Stimulated activated CD8-positive, alpha-beta memory T cell treated with anti-CD3 and anti-CD28 coated beads, Interleukin-4, amount 100 ng/mL, for 1 hour (primary cell): Measurements from ENCODE around the gene DNAJC1.
A peak's percentile ranks its signal among the peaks of the same experiment; 100 is the strongest.

Source experiments
- DNase-seq, 2 donors: peaks; one replicate each; pipeline ENCODE4 v3.0.0-alpha.2; 2020; ENCODE audit warnings: low read depth in 2 of 2, low spot score in 1 of 2

DNAJC1 gene

DNA sequence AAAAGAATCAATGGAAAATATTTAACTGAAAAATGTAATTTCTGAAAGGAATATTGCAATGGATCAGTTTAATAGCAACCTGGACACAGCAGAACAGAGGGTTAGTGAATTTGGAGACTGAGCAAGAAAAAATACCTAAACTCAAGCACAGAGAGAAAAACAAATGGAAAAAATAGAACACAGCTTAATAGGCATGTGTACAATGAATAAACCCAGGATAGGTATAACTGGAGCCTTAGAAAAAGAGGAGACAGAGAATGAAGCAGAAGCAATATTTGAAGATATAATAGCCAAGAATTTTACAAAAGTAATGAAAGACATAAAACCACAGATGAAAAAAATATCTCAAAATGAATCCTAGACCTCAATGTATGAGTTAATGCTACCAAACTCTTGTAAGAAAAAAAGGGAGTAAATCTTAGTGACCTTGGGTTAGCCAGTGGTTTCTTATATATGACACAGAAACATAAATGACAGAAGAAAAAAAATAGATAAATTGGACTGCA, 2.9 kb upstream of the DNAJC1 start:
- no peak for DNase-seq

DNA sequence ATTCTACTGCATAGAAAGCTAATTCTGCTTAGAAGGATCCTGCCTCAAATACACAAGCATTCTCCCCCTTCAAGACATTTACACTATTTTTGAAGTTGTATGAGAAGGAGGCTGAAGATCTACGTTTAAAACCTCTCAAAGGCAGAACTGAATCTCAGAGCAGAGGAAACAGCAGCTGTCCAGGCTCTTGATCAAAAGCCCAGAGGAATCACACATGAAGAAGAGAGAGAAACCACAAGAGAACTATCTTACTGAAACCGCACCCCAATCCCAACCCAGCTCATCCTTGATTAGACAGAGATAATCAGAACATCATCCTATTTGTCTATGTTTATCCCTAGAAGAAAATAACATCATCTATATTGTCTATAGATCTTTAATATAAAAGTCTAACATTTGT, 2.2 kb upstream of the DNAJC1 start:
- no peak for DNase-seq

DNA sequence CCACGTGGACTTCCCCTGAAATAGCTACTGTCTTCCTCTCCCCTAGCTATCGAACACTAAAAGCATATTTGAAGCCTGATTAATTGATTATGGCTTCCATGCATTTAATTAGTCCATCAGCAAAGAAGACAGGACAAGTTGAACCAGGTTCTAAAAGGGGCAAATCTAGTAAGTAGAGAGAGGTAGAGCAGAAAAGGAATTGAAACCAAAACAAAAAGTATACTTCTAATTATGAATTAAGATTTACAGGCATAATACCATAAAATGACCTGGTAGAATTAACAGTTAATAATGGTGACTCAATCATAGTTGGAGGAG, 393 bp upstream of the DNAJC1 start:
- DNase-seq, result no peak

DNA sequence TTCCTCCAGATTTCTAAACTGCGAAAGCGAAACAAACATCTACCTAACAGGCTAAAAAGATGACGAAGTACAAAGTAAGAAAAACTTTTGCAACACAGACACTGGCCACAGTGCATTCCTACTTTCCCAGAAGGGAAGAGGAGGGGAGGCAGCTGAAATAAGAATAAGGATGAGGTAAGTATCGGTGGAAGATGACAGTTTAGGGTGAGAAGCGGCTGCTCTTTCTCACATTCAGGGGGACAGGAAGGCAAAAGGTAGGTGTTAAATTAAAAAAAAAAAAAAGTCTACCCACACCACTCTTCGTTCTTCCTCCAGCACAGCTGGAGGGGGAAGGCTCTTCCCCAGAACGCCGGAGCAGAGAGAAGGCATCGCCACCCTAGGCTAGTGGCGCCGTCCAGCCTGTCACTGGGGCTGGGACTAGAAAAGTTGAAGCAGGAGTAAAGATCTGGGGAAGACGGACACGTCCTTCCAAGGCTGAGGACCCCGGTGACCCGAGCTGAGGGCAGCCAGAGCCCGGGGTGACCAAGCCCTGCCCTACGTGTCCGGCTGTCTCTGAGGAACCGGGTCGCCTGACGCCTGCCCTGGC, 846 bp downstream of the DNAJC1 start:
- DNase-seq, result no peak

DNA sequence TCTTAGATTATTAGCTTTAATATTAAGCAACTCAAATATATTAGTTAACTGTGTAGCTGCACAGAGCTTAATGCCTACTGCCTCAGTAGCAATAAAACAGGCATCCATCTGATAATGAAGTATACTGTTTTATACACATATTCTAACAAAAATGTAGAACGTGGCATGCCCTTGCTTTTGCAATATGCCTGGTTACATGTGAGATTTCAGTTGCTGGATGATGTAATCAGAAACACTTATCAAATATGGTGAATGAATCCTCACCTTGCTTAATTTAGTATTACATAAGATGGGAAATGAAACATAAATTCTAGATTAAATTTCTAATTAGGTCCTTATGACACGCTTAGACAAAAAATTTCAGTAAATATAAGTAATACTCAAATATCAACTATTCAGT, 8.0 kb downstream of the DNAJC1 start:
- no peak for DNase-seq

DNA sequence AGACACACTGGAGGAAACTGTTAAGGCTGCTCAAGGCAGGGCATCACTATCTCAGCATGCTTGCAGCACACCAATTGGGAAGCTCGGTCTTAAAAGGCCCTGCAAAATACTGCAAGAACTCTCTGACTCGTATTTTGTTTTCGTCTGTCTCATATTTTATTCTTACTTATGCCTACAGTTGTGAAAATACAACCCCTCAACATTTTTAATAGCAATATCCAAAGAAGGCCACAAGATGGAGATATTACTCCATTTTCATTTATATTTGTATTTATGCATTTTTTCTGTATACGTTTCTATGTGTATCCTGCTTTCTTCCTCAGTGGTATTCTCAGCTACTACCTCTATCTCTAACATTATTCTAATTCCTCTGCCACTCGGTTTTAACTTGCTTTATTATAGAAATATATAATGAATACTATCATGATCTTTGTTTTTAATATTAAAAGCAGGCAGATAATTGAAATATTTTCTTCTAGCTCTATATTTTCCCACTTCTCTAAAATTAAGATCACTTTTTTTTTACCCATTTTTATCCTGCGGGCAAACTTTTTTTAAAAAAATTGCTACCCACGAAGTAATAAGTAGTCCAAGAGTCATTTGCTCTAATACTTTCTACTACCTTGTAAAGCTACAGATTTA, 10.0 kb downstream of the DNAJC1 start:
- DNase-seq, result no peak

DNA sequence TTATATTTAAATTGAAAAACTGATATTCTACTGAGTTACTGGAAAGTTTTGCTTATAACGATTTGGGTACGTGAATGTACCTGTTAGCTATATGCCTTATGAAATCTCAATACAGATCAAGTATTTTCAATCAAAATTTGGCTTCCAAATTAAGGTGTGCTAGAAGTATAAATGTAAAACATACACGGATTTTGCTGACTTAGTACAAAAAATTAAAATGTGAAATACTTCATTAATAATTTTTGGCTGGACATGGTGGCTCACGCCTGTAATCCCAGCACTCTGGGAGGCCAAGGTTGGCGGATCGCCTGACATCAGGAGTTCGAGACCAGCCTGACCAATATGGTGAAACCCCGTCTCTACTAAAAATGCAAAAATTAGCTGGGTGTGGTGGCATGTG, 11.7 kb downstream of the DNAJC1 start:
- DNase-seq, result no peak

DNA sequence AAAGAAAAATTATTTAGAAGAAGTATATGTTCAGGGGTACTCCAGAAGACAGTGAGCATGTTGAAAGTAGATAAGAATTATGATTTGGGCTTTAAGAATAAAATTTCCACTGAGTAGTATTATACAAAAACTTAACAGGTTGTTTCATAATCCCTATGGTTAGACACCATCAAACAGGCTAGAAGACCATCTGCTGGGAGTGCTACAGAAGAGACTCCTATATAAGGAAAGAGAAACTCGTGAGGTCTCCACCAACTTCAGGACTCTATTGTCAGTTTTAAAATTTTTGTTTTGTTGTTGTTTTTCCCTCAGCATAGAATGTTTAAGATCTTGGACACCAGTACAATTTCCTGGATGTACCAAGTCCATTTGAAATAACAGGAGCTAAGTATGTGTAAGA, 13.1 kb downstream of the DNAJC1 start:
- DNase-seq, result no peak

DNA sequence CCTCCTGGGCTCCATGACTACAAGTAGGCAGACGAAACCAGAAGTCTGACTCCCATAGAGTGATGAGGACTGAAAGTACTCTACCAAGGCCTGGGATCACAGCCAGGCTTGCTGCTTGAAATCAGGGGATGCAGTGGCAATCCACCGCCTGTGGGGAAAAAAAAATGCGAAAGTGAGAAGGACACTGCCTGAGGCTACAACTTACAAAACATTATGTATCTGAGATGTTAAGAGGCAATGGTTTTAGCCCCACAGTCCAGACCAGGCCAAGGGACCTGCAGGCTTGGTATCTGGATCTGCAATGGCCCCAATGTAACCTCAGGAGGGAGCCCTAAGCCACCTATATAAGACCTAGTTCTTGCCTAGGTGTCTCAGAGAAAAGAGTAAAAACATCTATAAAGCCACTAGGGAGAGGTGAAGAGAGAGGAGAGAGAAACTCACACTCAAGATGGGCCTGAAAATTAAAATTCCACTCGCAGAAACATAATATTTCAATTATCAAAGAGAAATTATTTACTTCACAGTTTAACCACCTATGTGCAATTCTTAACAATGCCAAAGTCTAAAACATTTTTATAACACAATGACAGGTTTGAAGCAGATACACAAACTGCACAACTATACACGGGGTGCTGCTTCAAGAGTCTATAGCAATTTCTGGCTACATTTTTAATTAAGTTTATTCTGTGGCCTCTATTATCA, 13.9 kb downstream of the DNAJC1 start:
- DNase-seq, result peak in 1 of 2 donors; percentile 10

DNA sequence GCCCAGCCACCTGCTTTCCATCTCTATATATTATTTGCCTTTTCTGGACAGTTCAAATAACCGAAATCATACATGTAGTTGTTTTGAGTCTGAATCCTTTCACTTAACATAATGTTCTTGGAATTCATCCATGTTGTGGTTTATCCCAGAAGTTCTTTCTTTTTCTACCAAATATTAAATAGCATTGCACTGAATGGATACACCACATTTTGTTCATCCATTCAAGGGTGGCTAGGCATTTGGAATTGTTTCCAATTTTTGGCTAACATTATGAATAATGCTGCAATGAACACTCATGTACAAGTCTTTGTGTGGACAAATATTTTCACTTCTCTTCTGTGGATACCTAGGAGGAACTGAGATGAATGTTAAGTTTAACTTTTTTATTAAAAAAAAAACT, 18.0 kb downstream of the DNAJC1 start:
- DNase-seq, result no peak

DNA sequence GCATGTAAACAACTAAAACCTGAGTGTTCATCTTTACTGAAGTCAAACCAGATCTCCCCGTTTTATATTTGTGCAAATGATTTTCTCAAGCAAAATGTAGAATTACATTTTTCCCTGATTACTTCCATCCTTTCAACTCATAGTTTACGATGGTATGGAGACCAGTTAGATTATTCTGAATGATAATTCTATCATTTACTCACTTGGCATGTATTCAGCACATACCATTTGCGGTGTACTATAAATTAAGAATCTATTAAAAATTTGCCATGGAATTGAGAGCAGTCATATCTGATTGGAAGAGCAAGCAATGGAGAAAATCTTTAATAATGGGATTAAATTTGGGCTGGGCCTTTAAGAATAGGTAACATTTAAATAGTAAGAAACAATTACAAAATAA, 22.4 kb downstream of the DNAJC1 start:
- DNase-seq, result no peak

DNA sequence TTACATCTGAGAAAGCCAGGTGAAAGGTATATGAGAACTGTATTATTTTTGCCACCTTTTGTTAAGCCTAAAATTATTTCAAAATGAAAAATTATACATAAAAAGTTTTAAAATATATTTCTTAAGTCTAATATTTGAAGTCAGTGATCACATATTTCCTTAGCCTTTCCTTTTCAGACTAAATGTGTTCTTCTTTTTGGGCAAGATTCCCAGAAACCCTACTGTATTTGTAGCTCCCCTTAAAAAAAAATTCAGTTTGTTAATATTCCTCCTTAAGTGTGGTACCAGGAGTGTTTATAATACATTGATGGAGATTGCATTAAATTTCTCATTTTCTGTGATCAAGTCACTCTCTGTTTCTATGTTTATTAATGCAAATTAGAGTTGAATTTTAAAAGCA, 22.8 kb downstream of the DNAJC1 start:
- DNase-seq, result no peak

DNA sequence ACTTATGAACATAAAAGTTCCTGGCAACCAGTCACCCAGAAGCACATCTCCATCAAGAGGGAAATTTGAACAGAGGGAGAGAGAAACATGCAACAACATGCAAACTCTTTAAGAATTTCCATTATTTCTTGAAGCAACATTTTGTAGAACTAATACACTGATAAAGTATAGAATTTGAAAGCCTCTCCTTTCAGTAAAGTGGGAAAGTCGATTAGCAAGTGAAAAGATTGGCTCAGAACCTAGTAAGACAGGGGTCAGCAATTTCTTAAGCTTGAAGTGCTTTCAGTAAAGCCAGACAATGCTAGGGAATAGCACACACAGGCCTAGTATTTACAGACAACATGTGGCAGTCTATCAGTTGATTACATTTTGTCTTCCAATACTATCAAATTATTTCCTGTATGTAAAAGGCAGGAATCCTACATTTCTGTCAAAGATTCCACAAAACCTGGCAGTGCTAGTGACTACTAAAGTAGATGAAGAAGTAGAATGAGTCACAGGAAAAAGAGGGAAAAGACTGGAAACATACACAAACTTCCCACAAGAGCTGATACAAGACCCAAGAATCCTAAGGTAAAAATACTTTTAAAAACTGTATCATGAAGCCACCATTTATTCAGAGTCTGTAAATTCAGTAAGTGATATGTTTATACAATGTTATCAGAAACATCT, 25.2 kb downstream of the DNAJC1 start:
- no peak for DNase-seq

DNA sequence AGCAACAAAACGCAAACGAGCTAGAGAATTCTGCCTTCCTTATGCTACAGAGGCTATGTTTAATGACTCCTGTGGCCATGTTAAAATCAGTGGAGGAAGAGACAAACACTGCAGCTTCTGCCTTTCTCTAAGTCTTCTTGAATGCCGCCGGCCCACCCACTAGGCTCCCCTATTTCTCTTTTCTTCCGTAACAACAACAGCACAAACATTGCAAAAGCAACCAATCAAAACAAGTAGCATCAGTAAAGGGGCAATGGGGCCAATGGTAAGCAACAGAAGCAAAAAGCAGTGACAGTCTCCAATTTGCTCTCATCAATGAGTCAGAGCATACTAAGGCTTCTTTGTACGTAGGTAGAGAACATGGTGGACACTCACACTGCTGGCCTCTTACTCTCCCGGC, 26.8 kb downstream of the DNAJC1 start:
- DNase-seq, result no peak

DNA sequence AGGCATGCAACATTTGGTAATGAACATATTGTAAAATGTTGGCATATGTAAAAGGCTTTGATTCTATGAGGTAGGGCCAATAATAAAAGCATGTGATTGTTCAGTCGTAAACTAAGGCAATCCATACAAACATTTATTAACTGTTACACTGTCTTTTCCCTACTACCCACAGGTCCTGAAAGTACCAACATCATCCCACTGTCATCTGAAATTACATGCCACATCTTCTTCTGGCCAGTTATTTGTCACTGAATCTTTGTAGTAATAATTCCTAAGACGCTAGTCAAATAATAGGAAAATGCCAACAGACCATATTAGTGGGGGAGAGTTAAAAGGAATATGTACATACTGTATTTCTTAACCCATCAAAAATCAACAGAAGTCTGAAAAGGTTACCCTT, 27.2 kb downstream of the DNAJC1 start:
- DNase-seq, result no peak

DNA sequence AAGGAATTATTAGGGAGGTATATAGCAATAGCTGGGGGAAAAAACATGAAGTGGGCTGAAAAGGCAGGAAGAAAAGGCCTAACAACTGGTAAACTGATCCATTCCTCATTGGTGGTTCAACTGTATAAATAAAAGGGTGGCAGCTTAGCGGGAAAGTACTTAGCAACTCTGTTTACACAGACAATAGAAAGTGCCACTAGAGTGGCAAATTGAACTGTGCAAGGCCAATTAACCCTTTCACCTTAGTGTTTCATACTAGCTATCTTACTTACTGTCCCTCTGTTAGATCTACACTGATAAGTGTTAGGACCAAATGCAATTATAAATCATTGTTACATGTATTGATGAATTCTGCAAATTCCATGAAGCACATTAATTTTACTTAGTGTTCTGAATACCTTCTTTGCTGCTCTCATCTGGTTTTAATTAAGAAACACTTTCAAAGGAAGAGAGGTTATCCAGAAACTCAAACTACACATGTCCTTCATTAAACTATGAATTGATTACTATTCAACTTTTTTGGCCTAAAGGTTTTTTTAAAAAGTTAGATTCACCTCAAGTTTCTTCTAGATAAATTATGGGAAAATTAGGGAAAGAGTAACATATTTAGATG, 28.0 kb downstream of the DNAJC1 start:
- no peak for DNase-seq

DNA sequence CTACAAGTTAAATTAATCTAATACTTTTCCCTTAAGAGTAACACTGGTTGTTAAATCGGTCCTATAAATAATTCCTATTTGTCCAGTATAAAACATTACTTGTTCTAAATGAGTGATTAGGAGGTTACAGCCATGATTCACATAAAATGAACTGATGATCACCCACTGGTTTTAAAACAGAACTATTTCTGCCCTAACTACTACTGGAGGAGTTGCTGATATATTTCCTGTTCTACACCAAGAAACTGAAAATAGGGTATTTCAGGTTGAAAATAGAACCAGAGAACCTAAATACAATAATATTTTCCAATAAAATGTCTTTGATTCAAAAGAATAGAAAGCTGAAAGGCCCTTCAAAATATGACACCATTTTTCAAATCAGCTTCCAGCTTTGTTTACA, 30.9 kb downstream of the DNAJC1 start:
- no peak for DNase-seq

DNA sequence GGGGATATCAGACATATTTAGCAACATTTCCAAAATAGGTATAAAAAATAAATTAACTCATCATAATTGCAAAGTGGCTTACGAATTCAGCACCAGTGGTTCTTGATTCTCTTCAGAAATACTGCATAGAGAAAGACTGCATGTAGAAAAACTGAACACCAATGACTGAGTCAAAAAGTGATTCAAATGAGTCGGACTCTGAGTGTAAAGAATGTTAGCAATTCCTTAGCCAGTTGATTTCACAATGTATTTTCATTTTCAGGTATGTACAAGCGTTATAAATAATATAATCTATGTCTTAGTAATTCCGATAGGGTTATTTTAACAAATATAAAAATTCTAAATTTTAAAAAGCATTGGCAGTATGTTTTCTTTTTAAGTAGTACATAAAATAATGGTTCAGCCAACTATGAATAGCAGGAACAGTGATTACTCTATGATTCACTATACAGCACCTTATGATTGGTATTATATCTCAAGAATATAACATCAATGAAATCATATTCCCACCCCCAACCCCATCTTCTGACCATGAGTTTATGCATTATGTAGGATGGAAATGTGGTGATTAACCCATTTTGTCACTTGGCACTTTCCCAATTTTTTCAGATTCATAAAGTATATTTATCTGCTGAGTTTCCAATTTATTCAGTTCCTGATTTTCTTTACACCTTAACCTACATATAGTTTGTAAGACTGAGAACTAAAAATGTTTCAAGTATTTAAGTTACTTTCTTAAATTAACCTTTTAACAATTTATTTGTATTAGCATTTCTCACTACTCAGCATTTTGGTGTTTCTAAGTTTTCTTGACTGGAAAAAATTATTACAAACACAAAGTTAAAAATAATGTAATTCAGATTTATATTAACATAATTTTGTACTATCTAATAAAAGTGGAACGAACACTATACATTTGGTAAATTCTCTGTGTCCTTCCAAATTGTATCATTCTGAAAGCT, 33.9 kb downstream of the DNAJC1 start:
- no peak for DNase-seq

DNA sequence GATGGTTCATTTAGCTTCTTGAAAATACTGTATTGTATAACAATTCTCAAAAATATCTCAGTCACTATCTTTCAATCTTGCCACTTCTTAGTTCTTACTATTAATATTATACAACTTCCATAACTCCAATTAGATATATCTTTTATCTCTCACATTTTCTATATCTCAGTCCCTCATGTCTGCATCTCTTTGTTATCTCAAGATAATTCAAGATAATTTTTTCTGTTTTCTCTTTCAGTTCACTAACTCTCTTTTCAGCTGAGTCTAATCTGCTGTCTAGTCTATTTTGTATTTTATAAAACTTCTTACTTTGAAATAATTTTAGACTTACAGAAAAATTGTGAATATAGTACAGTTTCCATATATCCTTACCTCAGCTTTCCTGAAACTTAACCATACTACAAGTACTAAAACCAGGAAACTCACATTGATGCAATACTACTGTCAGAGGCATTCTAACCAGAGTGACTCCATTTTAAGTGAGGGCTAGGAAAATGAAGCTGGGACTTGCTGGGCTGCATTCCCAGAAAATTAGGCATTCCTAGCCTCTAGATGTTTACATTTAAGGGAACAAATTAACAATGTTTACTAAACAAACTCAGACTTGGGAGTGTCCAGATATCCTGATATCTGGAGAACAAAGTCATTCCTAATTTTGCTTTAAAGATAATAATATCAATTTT, 38.4 kb downstream of the DNAJC1 start:
- no peak for DNase-seq

DNA sequence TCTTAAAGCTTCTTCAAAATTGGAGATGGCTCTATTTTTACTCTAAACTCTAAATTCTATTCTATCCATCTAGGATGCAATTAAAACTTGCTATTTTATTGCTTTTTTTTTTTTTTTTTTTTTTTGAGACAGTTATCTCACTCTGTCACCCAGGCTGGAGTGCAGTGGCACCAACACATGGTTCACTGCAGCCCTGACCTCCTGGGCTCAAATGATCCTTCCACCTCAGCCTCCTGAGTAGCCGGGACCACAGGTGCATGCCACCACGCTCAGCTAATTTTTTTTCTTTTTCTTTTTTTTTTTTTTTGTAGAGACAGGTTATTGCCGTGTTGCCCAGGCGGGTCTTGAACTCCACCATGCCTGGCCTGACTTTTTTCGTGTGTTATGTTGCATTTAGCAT, 41.2 kb downstream of the DNAJC1 start:
- no peak for DNase-seq
